GM12891 (cell line): Measurements from ENCODE around the gene ITM2B.

Experiments used
- POLR2A ChIP-seq: IDR thresholded peaks from 2 replicates; pipeline ENCODE4 v1.6.1; 2011; ENCODE audit warnings: low read depth, low read length, control low read depth
- SPI1 ChIP-seq: IDR thresholded peaks from 2 replicates; pipeline ENCODE4 v1.6.1; 2011; ENCODE audit warnings: low read depth, low read length, control low read depth
- TAF1 ChIP-seq: IDR thresholded peaks from 2 replicates; pipeline ENCODE4 v1.6.1; 2011; ENCODE audit warnings: low read depth, low read length, control low read depth

- TF ChIP-seq POLR2A (no peak), TAF1 (no peak), SPI1 (no peak)
Measured at GRCh38 chr13:48241651-48242050, 8.6 kb downstream of the ITM2B start.
